Prostate gland (tissue), 2 donors: Measurements from ENCODE around the gene TBC1D14.

ENCODE experiments used
- POLR2A ChIP-seq: fragments of 450-650 bp; IDR thresholded peaks from one replicate; pipeline ENCODE4 v1.6.1; 2016; ENCODE audit warnings: antibody characterized with exemption, mild to moderate bottlenecking
- POLR2AphosphoS5 ChIP-seq: sonication (generic); formaldehyde crosslinking; IDR thresholded peaks from one replicate; pipeline ENCODE4 v1.6.1; 2017; ENCODE audit warnings: antibody characterized with exemption
- TF ChIP-seq, protein P1 (sequence below), 4 experiments: fragments of 200-600 bp in 2 of 4; fragments of 450-650 bp in 2 of 4; sonication (generic) in 2 of 4; IDR thresholded peaks; 1 replicate in 3 of 4; 2 replicates in 1 of 4; pipeline ENCODE4 v1.5.1; 2016 to 2019; ENCODE audit warnings: antibody characterized with exemption in 4 of 4, mild to moderate bottlenecking in 2 of 4, moderate library complexity in 2 of 4

DNA sequence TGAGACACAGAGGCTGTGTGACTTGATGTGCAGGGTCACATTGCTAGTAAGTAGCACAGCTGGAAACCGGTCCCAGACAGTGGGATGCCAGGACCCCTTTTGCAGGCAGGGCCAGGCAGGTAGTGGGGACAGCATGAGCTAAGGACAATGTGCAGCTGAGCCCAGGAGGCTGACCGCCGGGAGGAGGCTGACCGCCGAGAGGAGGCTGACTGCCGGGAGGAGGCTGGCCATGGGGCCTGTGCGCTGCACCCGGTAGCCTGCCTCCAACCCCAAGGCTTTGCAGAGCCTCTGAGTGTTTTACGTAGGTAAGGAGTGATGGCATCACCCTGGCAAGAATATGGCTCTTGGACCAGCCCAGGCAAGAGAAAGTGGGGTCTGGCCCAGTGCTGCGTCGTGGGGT is 58.9 kb downstream of the TBC1D14 start:
- TF ChIP-seq POLR2A (no peak), POLR2AphosphoS5 (no peak)
- TF ChIP-seq, protein P1, sequence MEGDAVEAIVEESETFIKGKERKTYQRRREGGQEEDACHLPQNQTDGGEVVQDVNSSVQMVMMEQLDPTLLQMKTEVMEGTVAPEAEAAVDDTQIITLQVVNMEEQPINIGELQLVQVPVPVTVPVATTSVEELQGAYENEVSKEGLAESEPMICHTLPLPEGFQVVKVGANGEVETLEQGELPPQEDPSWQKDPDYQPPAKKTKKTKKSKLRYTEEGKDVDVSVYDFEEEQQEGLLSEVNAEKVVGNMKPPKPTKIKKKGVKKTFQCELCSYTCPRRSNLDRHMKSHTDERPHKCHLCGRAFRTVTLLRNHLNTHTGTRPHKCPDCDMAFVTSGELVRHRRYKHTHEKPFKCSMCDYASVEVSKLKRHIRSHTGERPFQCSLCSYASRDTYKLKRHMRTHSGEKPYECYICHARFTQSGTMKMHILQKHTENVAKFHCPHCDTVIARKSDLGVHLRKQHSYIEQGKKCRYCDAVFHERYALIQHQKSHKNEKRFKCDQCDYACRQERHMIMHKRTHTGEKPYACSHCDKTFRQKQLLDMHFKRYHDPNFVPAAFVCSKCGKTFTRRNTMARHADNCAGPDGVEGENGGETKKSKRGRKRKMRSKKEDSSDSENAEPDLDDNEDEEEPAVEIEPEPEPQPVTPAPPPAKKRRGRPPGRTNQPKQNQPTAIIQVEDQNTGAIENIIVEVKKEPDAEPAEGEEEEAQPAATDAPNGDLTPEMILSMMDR (IDR thresholded peaks at IDR 0.05) = no peak
